NCI-H146 (cell line): ENCODE data around the gene ARL6IP1.

Experiments
- DNase-seq: peaks from one replicate; lab custom pipeline; 2025; lab: John Stamatoyannopoulos, UW

ARL6IP1 gene

GRCh38 chr16:18801145-18801972, at the start of gene ARL6IP1:
Gene ARL6IP1 (minus strand): TSS chr16:18801549. CDS start chr16:18801466, 83 bp downstream.
- peak; percentile 100 for DNase-seq

- no peak for DNase-seq
Measured at GRCh38 chr16:18846416-18846815, 45.1 kb upstream of the ARL6IP1 start.

- no peak for DNase-seq
Measured at GRCh38 chr16:18842565-18842964, 41.2 kb upstream of the ARL6IP1 start.

- no peak for DNase-seq
Measured at GRCh38 chr16:18841833-18842525, 40.6 kb upstream of the ARL6IP1 start.

- no peak for DNase-seq
Measured at GRCh38 chr16:18839555-18839954, 38.2 kb upstream of the ARL6IP1 start.

GRCh38 chr16:18836702-18837101, 35.4 kb upstream of the ARL6IP1 start:
- no peak for DNase-seq

GRCh38 chr16:18834864-18835263, 33.5 kb upstream of the ARL6IP1 start:
- no peak for DNase-seq

GRCh38 chr16:18833707-18834505, 32.6 kb upstream of the ARL6IP1 start:
- no peak for DNase-seq

- DNase-seq = no peak
Measured at GRCh38 chr16:18832613-18833012, 31.3 kb upstream of the ARL6IP1 start.

GRCh38 chr16:18832006-18832405, 30.7 kb upstream of the ARL6IP1 start:
- no peak for DNase-seq

- DNase-seq = no peak
Measured at GRCh38 chr16:18829251-18829650, 27.9 kb upstream of the ARL6IP1 start.

GRCh38 chr16:18827890-18828289, 26.5 kb upstream of the ARL6IP1 start:
- DNase-seq = no peak

GRCh38 chr16:18816286-18816685, 14.9 kb upstream of the ARL6IP1 start:
- no peak for DNase-seq

GRCh38 chr16:18811925-18812324, 10.6 kb upstream of the ARL6IP1 start:
- DNase-seq = no peak

GRCh38 chr16:18809165-18809564, 7.8 kb upstream of the ARL6IP1 start:
- DNase-seq = no peak

- no peak for DNase-seq
Measured at GRCh38 chr16:18805257-18805773, 4.0 kb upstream of the ARL6IP1 start.

- no peak for DNase-seq
Measured at GRCh38 chr16:18804540-18804939, 3.2 kb upstream of the ARL6IP1 start.

- no peak for DNase-seq
Measured at GRCh38 chr16:18803569-18804462, 2.5 kb upstream of the ARL6IP1 start.

GRCh38 chr16:18802767-18803343, 1.5 kb upstream of the ARL6IP1 start:
- no peak for DNase-seq

- DNase-seq = peak; percentile 42
Measured at GRCh38 chr16:18800775-18801144, 589 bp downstream of the ARL6IP1 start.

- no peak for DNase-seq
Measured at GRCh38 chr16:18800293-18800692, 1.1 kb downstream of the ARL6IP1 start.
